Amygdala (tissue), 56 donors: ENCODE results near the gene CMTM6.
A peak's percentile ranks its signal among the peaks of the same experiment; 100 is the strongest.
"Not testable (repeated sequence)": the region's sequence is repeated elsewhere in the genome, so short reads cannot be mapped to it uniquely, and the experiment has no call there.

Experiments
- DNase-seq, 56 donors: peaks; one replicate each; lab custom pipeline; 2025; lab: John Stamatoyannopoulos, UW

The CMTM6 gene

GRCh38 chr3:32500880-32501782, 1.5 kb downstream of the CMTM6 start:
- DNase-seq = peak in 1 of 56 donors; percentile 3

DNA sequence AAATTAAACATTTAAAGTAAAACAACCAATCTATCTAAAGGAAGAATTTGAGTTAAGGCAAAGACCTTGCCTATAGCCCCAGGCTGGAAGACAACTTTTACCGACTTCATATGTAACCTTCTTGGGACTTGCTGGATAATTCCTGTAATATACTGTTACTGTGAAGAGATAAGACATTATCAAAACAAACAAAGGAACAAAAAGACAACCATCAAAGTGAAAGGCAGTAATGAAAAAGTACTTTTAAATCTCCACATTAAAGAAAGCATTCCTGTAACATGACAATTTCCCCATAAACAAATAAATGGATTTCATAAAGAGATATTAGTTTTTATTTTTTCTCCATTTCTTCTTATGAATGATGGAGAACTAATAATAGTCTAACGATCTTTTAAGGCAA, 2.4 kb downstream of the CMTM6 start:
- DNase-seq = no peak

DNA sequence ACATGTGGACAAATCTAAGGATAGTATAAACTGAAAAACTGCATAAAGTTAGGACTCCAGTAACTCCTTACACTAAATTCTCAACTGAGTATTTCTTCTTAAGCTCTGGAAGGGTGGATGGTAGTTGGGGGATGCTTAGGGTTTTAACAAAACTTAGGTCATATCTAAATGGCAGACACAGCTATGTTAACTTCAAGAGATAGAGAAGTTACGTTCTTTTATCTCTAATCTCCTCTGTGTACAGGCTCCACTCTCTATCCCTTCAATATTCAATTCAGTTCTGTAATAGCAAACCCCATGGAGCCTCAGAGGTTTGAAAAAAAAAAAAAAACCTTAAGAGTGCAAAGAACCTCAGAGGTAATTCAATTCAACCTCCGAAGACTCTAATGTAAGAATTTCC, 3.1 kb downstream of the CMTM6 start:
- no peak for DNase-seq

- DNase-seq = no peak
These were observed 3.7 kb downstream of the CMTM6 start for GRCh38 chr3:32498992-32499391.

GRCh38 chr3:32498252-32498651, 4.4 kb downstream of the CMTM6 start:
- DNase-seq = no peak

- DNase-seq = no peak
These were observed 7.0 kb downstream of the CMTM6 start for GRCh38 chr3:32495609-32496008.

- no peak for DNase-seq
These were observed 7.6 kb downstream of the CMTM6 start for GRCh38 chr3:32495085-32495484.

DNA sequence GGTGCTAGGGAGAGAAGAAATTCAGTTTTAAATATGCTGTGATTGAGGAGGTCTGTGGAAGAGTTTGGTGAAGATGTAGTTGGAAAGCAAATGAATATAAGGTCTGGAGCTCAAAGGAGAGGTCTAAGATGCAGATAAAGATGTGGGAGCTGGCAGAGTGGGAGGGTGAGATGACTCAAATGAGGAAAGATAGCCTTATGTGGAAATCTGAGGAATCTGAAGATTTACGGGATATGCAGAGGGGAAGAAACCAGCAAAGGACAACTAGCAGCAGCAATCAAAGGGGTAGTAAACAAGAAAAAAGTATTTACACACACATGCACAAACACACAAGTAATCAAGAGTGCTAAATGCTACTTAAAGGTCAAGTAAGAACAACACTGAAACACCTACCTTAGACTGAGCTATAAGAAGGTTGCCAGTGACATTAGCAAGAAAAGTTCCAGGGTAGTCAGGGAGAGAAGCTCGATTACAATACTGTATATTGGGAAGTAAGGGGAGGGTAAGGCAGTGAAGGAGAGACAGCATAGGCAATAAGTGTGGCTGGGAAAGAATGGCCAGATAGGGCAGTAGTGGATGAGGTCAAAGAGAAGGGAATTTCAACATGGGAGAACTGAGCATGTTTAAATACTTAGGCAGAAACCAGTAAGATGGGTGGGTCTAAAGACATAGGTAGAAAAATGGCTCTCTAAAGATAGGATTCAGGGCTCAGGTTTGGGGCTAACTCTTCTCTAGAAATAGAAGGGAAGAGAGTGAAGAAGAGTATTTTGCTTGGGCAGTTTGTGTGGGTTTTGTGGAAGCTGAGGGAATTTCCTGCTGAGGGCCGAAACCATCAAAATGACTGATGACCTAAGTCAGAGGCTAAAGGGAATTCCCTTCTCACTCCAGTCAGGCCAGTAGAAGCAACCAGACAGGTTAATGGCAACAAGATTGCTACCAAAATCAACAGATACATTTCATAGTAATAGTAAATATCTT, 8.9 kb downstream of the CMTM6 start:
- no peak for DNase-seq

DNA sequence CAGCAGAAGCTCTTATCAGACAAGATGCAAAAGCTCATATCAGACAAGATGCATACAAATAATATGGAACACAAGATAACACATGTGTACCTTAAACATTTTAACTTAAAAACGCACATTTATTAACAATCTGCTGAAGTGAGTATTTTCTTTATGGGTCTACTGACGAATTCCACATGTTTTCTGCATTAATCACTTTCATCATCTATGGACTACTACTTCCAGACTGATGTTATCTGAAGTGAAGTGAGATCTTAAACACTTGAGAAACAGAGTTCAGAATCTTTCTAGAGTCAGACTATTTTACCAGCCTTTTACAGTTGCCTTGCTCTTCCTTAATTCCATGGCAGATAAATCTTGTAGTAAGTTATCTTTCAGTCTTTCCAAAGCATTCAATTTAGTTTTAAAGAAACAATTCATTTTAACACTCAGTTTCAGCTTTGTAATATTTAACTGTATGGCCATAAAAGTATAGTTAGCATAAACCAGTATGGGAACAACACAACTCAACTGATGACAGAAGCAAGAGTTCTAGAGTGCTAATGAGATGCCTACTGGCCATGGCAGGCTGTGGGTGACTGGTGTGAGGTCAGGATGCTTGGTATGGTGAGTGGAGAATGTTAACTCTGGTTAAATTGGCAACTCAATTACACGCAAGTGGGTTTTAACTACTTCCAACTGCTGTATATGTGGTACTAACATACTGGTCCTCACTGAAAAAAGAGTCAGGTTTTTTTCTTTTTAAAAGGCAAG, 9.8 kb downstream of the CMTM6 start:
- no peak for DNase-seq

GRCh38 chr3:32488474-32489008, 14.1 kb downstream of the CMTM6 start:
- no peak for DNase-seq

- no peak for DNase-seq
These were observed 14.7 kb downstream of the CMTM6 start for GRCh38 chr3:32487781-32488473.

GRCh38 chr3:32484436-32484835, 18.2 kb downstream of the CMTM6 start:
- no peak for DNase-seq

- DNase-seq = no peak
These were observed 18.9 kb downstream of the CMTM6 start for GRCh38 chr3:32483772-32484171.

- no peak for DNase-seq
These were observed 20.0 kb downstream of the CMTM6 start for GRCh38 chr3:32482693-32483092.

DNA sequence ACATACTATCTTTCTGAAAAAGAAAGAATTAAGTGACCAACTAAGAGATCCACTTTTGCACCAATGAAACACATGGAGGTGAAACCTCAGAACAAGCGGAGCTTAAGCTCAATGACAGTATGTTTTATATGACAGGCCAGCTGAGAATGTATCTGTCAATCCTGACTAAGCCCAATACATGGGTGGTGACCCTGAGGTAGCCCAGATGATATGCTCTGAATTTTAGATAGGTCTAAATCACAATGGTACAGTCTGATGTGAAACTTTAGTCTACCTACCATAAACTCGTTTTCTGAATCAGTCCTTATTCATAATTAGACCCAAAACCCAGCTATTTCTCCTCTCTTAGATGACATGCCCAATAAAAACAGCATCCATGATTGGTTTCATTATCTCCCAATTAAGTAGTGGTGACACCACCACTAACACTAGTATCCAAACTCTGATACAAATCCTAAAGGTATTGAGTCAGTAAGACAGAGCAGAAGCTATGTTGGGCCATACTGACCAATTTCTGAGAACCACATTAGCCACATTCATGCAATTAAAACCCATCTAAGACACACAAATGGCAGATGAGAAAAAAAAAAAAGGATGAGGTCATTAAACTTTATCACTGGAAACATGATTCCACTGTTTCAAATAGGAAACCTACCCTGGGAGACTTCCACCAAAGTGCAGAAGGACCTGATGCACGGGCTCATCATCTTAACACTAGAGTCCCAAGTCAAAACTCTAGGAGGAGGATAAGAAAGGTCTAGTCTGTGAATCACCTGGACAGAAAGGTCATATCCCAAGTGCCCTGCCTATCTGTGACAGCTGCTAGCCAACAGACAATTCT, 20.6 kb downstream of the CMTM6 start:
- no peak for DNase-seq

- DNase-seq = no peak
These were observed 22.0 kb downstream of the CMTM6 start for GRCh38 chr3:32480604-32481003.

DNA sequence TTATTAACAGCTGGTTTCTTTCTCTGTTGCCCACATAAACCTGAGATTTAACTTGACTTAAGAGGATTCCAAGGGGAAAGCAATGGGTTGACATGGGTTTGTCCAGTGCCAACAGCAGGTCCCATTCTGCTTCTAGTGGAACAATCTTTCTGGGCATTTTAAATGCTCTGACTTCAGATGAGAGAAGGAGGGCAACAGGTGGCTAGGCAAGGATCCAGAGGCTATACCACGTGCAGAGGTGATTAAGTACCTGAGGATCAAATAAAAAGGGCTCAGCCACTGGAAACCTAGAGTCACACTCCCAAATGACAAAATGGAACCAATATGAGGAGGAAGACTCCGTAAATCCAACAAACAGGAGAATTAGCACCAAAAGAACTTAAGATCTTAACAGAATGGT, 28.5 kb downstream of the CMTM6 start:
- DNase-seq = no peak

- not testable (repeated sequence) for DNase-seq
These were observed 30.5 kb downstream of the CMTM6 start for GRCh38 chr3:32472151-32472550.

DNA sequence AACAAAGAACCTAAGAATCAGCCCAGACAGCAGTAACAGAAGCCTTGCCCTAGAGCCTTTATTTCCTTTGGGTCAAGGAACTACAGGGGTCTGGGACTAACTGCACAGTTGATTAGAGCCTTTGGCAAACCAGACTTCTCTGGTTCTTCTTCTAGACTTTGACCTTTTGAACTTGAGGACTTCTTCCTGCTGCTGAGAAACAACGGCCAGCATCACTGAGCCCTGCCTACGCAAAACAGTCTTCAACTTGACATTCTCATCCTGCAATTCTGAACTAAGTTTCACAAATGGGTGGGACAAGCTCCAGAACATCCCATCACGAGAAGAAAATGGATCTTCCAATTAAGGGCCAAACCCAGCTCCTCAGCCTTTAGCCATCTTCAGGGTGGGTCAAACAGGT, 31.4 kb downstream of the CMTM6 start:
- no peak for DNase-seq
